ENCODE measurements around the gene NLRP7.

NLRP7 gene

DNA sequence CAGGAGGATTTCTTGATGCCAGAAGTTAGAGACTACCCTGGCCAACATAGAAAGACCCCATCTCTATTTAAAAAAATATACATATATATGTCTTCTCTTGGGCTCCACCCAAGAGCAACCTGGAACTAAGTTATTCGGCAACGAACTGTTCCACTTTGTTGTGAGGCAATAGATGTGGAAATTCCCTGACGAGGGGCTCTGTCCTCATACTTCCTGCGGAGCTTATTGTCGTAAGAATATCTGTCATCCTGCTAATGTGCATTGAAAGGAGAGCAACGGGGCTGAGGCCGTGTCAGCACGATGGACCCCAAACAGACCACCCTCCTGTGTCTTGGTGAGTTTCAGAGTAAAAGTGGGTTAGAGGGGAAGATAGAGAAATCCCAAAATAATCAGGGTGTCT lies 73.3 kb downstream of the NLRP7 start, which contains the start of gene FCAR:
TSS of gene FCAR (plus strand) at position 246 of the 400 bp plus-strand sequence. CDS start at position 301, 55 bp downstream.
- no peak for DNase-seq (ENCODE audit: low spot score)
